ENCODE results near the gene ARID1A.

DNA sequence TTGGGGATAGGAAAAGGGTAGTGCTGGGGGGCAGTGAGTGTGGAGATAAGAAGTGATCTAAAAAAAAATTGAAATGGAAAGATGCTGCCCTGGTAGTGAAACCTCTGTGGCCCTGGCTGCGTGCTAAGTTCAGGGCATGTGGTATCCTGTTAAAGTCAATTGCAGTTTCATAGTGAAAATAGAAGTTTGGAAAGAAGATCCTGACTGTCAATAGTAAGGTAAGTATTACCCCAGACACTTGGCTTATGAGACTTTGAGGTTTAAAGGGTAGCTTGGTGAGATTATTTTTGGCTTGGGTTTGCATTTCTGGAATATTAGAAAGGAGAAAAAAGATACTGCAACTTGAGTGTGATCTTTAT lies 6.8 kb downstream of the ARID1A start:
- TF ChIP-seq, protein P1, sequence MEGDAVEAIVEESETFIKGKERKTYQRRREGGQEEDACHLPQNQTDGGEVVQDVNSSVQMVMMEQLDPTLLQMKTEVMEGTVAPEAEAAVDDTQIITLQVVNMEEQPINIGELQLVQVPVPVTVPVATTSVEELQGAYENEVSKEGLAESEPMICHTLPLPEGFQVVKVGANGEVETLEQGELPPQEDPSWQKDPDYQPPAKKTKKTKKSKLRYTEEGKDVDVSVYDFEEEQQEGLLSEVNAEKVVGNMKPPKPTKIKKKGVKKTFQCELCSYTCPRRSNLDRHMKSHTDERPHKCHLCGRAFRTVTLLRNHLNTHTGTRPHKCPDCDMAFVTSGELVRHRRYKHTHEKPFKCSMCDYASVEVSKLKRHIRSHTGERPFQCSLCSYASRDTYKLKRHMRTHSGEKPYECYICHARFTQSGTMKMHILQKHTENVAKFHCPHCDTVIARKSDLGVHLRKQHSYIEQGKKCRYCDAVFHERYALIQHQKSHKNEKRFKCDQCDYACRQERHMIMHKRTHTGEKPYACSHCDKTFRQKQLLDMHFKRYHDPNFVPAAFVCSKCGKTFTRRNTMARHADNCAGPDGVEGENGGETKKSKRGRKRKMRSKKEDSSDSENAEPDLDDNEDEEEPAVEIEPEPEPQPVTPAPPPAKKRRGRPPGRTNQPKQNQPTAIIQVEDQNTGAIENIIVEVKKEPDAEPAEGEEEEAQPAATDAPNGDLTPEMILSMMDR (IDR thresholded peaks at IDR 0.05): no peak
- TF ChIP-seq POLR2A (IDR thresholded peaks at IDR 0.05): no peak

Measured in thyroid gland (tissue), 4 donors.